ENCODE measurements around the gene REC8. TPM values are rescaled to one million over a fixed set of nuclear protein-coding genes. Genes with fewer than 3 reads are reported as not detected.
A peak's percentile ranks its signal among the peaks of the same experiment; 100 is the strongest.
"Not testable (repeated sequence)": the region's sequence is repeated elsewhere in the genome, so short reads cannot be mapped to it uniquely, and the experiment has no call there.

The REC8 gene
- total RNA-seq, 2 experiments from 2014 or later: 52.9 to 92.8 TPM

- peaks cover 49% of the 10 kb centered on the region for H3K4me1 Mint-ChIP-seq
- CTCF ChIA-PET: interaction anchor here (0.5 to 5.8 kb wide), 16 partner anchors 11 to 218 kb away, joined by 3 to 48 read pairs (median 6); partner anchors contain the start of genes CIDEB, DHRS1, IPO4 and IRF9
- DNase-seq (peak; percentile 99), ATAC-seq (peak; percentile 85)
- H3K4me3 Mint-ChIP-seq: peak within 1 kb of the TSS; percentile 99
- no peaks in the 10 kb centered on the region for H3K27me3 Mint-ChIP-seq
- peaks cover 39% of the 10 kb centered on the region for H3K36me3 Mint-ChIP-seq
- no peaks in the 10 kb centered on the region for H3K9me3 Mint-ChIP-seq (ENCODE audit: low read depth)
- peak within 1 kb of the TSS; percentile 99 for H3K27ac Mint-ChIP-seq
Observed at GRCh38 chr14:24212924-24213865, 41.3 kb downstream of the REC8 start, which contains the start of gene CHMP4A. Gene CHMP4A (minus strand): TSS chr14:24213488. CDS start chr14:24213439, 49 bp downstream.

- H3K27ac Mint-ChIP-seq: peak overlapping the region; percentile 99
- H3K4me1 Mint-ChIP-seq: peaks cover 49% of the 10 kb centered on the region
- H3K36me3 Mint-ChIP-seq: peaks cover 35% of the 10 kb centered on the region
- no peaks in the 10 kb centered on the region for H3K27me3 Mint-ChIP-seq
- ATAC-seq: no peak
- H3K4me3 Mint-ChIP-seq: peak overlapping the region; percentile 99
- CTCF ChIA-PET: interaction anchor here (0.5 to 5.8 kb wide), 22 partner anchors 10 to 217 kb away, joined by 3 to 48 read pairs (median 6); partner anchors contain the start of genes CIDEB, DHRS1, IPO4 and IRF9
- no peak for DNase-seq
- H3K9me3 Mint-ChIP-seq (ENCODE audit: low read depth): no peaks in the 10 kb centered on the region
Observed at GRCh38 chr14:24213866-24214662, 42.2 kb downstream of the REC8 start.

DNA sequence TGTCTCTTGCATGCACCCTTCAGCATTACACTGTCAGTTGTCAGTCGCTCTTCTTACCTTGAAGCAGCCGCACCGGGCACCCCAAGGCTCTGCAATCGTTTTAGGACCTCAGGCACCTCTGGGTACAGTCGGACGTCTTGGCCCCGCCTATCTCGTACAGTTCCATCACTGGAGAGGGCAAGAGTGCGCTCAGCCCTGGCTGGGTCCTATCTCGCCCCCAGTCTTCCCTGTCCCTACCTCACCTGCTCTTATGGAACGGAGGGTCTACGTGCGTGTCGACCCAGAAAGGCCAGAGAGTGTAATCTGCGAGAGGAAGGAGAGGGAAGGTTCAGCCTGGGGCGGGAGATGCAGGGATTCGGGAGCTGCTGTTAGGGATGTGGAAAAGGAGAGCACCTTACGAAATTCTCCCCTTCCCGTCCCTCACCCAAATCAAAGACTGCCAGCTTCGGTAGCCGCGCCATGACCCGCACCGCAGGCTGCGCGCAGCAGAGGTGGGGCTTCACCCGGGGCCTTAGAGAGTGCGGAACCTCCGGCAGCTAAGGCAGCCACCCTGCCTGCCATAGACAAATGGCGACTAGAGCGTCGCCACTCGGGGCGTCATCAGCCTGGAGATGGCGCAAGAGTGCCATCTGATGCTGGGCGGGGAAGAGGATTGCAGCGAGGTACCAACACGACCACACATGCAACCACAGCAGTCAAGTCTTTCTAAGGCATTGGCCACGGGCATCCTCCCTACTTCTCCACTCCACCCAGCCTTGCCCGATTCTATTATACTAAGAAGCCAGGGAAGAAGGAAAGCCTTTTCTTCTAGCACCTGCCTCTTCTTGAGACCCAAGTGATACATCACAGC, 43.8 kb downstream of the REC8 start, which contains the start of gene MDP1:
MDP1 (minus strand) TSS at position 572 of the 850 bp plus-strand sequence; CDS start at position 461, 111 bp downstream.
- CTCF ChIA-PET: interaction anchor here (0.8 to 5.8 kb wide), 26 partner anchors 8 to 221 kb away, joined by 3 to 48 read pairs (median 5); partner anchors contain the start of genes CIDEB, DHRS1, IPO4 and IRF9
- Mint-ChIP-seq H3K27ac (peak within 1 kb of the TSS; percentile 99), H3K4me1 (peaks cover 47% of the 10 kb centered on the region), H3K9me3 (ENCODE audit: low read depth) (no peaks in the 10 kb centered on the region), H3K4me3 (peak within 1 kb of the TSS; percentile 97), H3K36me3 (peaks cover 20% of the 10 kb centered on the region), H3K27me3 (no peaks in the 10 kb centered on the region)
- ATAC-seq (peak; percentile 76), DNase-seq (peak; percentile 94)

DNA sequence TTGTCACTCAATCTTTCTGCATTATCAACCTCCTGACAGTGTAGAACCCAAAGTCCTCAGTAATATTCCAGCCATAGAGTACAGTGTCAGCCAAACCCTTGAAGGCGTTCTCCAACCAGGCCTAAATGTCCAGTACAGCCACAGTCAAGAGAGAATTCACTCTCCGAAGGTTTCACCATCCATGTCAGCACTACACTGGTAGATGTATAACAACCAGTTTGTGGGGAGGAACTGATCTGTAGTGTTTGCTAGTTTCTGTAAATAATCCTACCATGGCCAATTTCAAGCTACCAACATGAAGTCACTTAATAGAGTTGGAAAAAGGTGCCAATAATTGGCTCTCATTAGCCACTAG, 44.4 kb downstream of the REC8 start:
- no peaks in the 10 kb centered on the region for H3K9me3 Mint-ChIP-seq (ENCODE audit: low read depth)
- ATAC-seq (no peak), DNase-seq (no peak)
- H3K4me1 Mint-ChIP-seq: peaks cover 46% of the 10 kb centered on the region
- CTCF ChIA-PET: interaction anchor here (0.8 to 5.8 kb wide), 23 partner anchors 8 to 221 kb away, joined by 3 to 48 read pairs (median 5); partner anchors contain the start of genes CIDEB, DHRS1, IPO4 and IRF9
- peak overlapping the region; percentile 97 for H3K4me3 Mint-ChIP-seq
- no peaks in the 10 kb centered on the region for H3K27me3 Mint-ChIP-seq
- peak overlapping the region; percentile 99 for H3K27ac Mint-ChIP-seq
- H3K36me3 Mint-ChIP-seq: peaks cover 18% of the 10 kb centered on the region

DNA sequence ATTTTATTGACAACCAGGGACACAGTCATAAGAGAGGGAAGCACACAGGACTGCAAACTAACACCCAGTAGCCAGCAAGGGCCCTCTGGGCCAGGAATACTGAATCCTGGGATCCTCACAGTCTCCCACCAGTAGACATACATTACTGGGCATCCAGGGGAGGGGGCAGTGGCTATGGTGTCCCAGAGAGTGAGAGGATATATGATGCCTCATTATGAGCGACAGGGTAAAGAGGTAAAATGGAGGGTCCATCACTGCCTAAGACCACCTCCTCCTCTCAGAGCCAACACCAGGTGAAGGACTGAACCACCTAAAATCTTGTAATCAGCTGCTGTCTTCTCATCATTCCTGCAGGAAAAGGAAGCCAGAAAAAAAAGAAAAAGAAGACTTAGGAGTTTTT, 45.0 kb downstream of the REC8 start:
- DNase-seq; H3K4me3 Mint-ChIP-seq; ATAC-seq; H3K9me3 Mint-ChIP-seq (ENCODE audit: low read depth); H3K27me3 Mint-ChIP-seq: not testable (repeated sequence)
- Mint-ChIP-seq H3K36me3 (peaks cover 13% of the 10 kb centered on the region), H3K4me1 (peaks cover 40% of the 10 kb centered on the region), H3K27ac (peak overlapping the region; percentile 99)
- CTCF ChIA-PET: interaction anchor here (1.1 to 5.8 kb wide), 9 partner anchors 9 to 215 kb away, joined by 3 to 48 read pairs (median 6); partner anchors contain the start of genes CIDEB, DHRS1, LTB4R2 and NOP9

DNA sequence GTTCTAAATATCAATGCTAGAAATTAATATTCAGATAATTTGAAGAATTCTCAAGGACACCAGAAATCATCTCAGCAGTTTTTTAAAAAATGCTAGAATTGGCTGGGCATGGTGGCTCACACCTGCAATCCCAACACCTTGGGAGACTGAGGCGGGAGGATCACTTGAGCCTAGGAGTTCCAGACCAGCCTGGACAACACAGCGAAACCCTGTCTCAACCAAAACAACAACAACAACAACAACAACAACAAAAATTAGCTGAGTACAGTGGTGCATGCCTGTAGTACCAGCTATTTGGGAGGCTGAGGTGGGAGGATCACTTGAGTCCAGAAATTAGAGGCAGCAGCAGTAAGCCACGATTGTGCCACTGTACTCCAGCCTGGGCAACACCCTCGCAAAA, 47.2 kb downstream of the REC8 start:
- no peak overlapping the region for H3K27ac Mint-ChIP-seq
- CTCF ChIA-PET: interaction anchor here (0.8 to 1.5 kb wide), 4 partner anchors 9 to 217 kb away, joined by 3 to 6 read pairs (median 3); no protein-coding TSS in a partner anchor
- H3K4me1 Mint-ChIP-seq: peaks cover 24% of the 10 kb centered on the region
- H3K27me3 Mint-ChIP-seq: no peaks in the 10 kb centered on the region
- H3K4me3 Mint-ChIP-seq: no peak overlapping the region
- DNase-seq: no peak
- ATAC-seq: no peak
- no peaks in the 10 kb centered on the region for H3K9me3 Mint-ChIP-seq (ENCODE audit: low read depth)
- peaks cover 7% of the 10 kb centered on the region for H3K36me3 Mint-ChIP-seq

DNA sequence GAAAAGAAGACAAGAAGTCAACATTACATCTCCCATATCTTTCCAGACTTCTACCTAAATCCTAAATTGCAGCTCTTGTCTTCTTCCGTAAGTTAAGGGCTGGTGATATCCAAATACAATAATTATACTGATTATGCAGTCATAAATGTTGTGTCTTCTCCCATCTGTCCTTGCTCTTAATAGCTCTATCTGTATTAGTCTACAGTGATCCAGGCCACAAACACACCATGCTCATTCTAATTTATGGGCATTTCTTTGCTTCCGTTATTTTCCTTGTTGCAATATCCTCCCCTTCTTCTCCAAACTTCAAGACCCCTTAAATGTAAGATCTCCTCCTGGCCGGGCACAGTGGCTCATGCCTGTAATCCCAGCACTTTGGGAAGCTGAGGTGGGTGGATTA, 47.6 kb downstream of the REC8 start:
- ATAC-seq (no peak), DNase-seq (no peak)
- Mint-ChIP-seq H3K27me3 (no peaks in the 10 kb centered on the region), H3K27ac (peak overlapping the region; percentile 34), H3K9me3 (ENCODE audit: low read depth) (no peaks in the 10 kb centered on the region), H3K36me3 (peaks cover 8% of the 10 kb centered on the region), H3K4me3 (no peak overlapping the region), H3K4me1 (peaks cover 21% of the 10 kb centered on the region)
- CTCF ChIA-PET: interaction anchor here (0.6 to 1.5 kb wide), 7 partner anchors 9 to 217 kb away, joined by 3 to 6 read pairs (median 3); partner anchors contain the start of gene RABGGTA

GRCh38 chr14:24222987-24223386, 51.1 kb downstream of the REC8 start:
- ATAC-seq; H3K27me3 Mint-ChIP-seq; DNase-seq; H3K27ac Mint-ChIP-seq; H3K4me3 Mint-ChIP-seq; H3K9me3 Mint-ChIP-seq (ENCODE audit: low read depth): not testable (repeated sequence)
- H3K4me1 Mint-ChIP-seq: peaks cover 21% of the 10 kb centered on the region
- peaks cover 11% of the 10 kb centered on the region for H3K36me3 Mint-ChIP-seq
- CTCF ChIA-PET: interaction anchor here (0.8 kb wide), 1 partner anchor 48 kb away, joined by 3 read pairs; the partner anchor contains the start of gene RABGGTA

DNA sequence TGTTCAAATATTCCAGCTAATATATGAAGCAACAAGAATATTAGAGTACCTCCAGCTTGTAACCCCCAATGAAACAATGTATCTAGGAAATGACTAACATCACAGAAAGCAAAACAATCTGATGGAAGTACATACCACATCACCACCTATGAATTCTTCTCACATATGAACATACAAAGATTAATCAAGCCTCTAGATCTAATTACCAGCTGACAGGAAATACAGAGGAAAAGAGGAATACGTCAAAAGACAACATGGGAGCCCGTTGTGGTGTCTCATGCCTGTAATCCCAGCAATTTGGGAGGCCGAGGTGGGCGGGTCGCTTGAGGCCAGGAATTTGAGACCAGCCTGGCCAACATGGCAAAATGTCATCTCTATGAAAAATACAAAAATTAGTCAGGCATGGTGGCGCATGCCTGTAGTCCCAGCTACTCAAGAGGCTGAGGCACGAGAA, 52.8 kb downstream of the REC8 start:
- ATAC-seq: no peak
- H3K27me3 Mint-ChIP-seq: no peaks in the 10 kb centered on the region
- H3K9me3 Mint-ChIP-seq (ENCODE audit: low read depth): no peaks in the 10 kb centered on the region
- peaks cover 24% of the 10 kb centered on the region for H3K4me1 Mint-ChIP-seq
- peaks cover 13% of the 10 kb centered on the region for H3K36me3 Mint-ChIP-seq
- H3K27ac Mint-ChIP-seq: no peak overlapping the region
- no peak for DNase-seq
- CTCF ChIA-PET: interaction anchor here (1.0 to 2.0 kb wide), 3 partner anchors 9 to 84 kb away, joined by 3 to 6 read pairs (median 3); partner anchors contain the start of genes CHMP4A and MDP1
- H3K4me3 Mint-ChIP-seq: no peak overlapping the region

DNA sequence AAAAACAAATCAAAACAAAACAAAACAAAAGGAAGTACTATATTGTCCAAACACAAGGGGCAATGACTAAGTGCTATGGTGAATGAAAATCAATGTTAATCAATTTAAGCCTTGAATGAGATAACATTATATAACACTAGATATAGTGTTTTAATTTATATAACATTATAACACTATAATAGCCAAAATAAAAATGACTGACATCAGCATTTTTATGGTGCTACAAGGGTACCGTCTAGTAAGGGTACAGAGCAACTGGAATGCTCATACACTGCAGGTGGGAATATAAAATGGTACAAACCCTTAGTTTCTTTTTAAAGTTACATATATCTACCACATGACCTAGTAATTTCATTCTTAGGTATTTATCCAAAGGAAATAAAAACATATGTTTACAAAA, 54.6 kb downstream of the REC8 start:
- CTCF ChIA-PET: interaction anchor here (1.7 to 2.7 kb wide), 2 partner anchors 10 to 16 kb away, joined by 6 to 13 read pairs; partner anchors contain the start of genes MDP1 and TINF2

DNA sequence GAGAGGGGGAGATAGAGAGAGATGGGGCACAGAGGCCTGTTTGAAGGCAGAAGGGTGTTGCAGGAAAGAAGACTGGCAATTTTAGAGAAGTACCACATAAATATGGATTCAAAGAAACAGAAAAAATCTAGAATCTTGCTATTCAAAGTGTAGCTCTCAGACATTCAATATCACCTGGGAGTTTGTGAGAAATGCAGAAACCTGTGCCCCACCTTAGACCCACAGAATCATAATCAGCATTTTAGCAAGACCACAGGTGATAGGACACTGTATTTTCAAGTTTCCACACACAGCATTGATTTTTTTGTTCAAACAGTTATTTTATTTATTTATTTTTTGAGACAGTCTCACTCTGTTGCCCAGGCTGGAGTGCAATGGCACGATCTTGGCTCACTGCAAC, 57.0 kb downstream of the REC8 start:
- H3K9me3 Mint-ChIP-seq (ENCODE audit: low read depth): no peaks in the 10 kb centered on the region
- ATAC-seq: no peak
- DNase-seq: no peak
- H3K36me3 Mint-ChIP-seq: peaks cover 13% of the 10 kb centered on the region
- CTCF ChIA-PET: interaction anchor here (0.7 to 2.7 kb wide), 7 partner anchors 9 to 203 kb away, joined by 3 to 13 read pairs (median 3); partner anchors contain the start of gene TINF2
- H3K4me1 Mint-ChIP-seq: peaks cover 40% of the 10 kb centered on the region
- H3K27me3 Mint-ChIP-seq: no peaks in the 10 kb centered on the region
- H3K27ac Mint-ChIP-seq: no peak overlapping the region
- no peak overlapping the region for H3K4me3 Mint-ChIP-seq

More for the DNA sequence above, 54.6 kb downstream of the REC8 start:
- DNase-seq (no peak), ATAC-seq (no peak)
- Mint-ChIP-seq H3K4me1 (peaks cover 31% of the 10 kb centered on the region), H3K27ac (no peak overlapping the region), H3K9me3 (ENCODE audit: low read depth) (no peaks in the 10 kb centered on the region), H3K4me3 (no peak overlapping the region), H3K36me3 (peaks cover 13% of the 10 kb centered on the region), H3K27me3 (no peaks in the 10 kb centered on the region)
